Sigmoid colon (tissue), 7 donors: Measurements from ENCODE around the gene ODAD3. TPM values are rescaled to one million over a fixed set of nuclear protein-coding genes. Genes with fewer than 3 reads are reported as not detected.

Experiments
- DNase-seq: peaks from one replicate; pipeline ENCODE4 v3.0.0-alpha.2; 2019
- H3K27ac ChIP-seq, 4 donors: fragments of 200-600 bp; sonication (generic); one replicate each; pipeline ENCODE4 v1.5.1; 2016 to 2019; ENCODE audit warnings: mild to moderate bottlenecking in 1 of 4
- H3K27me3 ChIP-seq, 3 donors: fragments of 200-600 bp; sonication (generic); one replicate each; pipeline ENCODE4 v1.5.1; 2019; ENCODE audit warnings: mild to moderate bottlenecking in 1 of 3
- H3K36me3 ChIP-seq, 4 donors: fragments of 200-600 bp; sonication (generic); one replicate each; pipeline ENCODE4 v1.5.1; 2016 to 2019
- H3K4me1 ChIP-seq, 4 donors: fragments of 200-600 bp; sonication (generic); one replicate each; pipeline ENCODE4 v1.5.1; 2017 to 2019
- H3K4me3 ChIP-seq, 4 donors: fragments of 200-600 bp; sonication (generic); one replicate each; pipeline ENCODE4 v1.5.1; 2017 to 2019; ENCODE audit warnings: mild to moderate bottlenecking in 2 of 4, moderate library complexity in 1 of 4
- H3K9me3 ChIP-seq, 4 donors: fragments of 200-600 bp in 3 of 4; sonication (generic) in 3 of 4; one replicate each; pipeline versions ENCODE4 v1.5.1 to v1.6.1; 2013 to 2019
- EP300 ChIP-seq, 4 donors: sonication (generic); formaldehyde crosslinking; IDR thresholded peaks; one replicate each; pipeline ENCODE4 v1.6.1; 2017; ENCODE audit warnings: antibody characterized with exemption in 4 of 4
- POLR2A ChIP-seq, 2 donors: fragments of 450-650 bp; IDR thresholded peaks; one replicate each; pipeline ENCODE4 v1.6.1; 2016; ENCODE audit warnings: antibody characterized with exemption in 2 of 2, mild to moderate bottlenecking in 2 of 2, moderate library complexity in 2 of 2
- POLR2AphosphoS5 ChIP-seq, 4 donors: sonication (generic); formaldehyde crosslinking; IDR thresholded peaks; one replicate each; pipeline ENCODE4 v1.6.1; 2017; ENCODE audit warnings: antibody characterized with exemption in 4 of 4
- WGBS, 2 donors: extraction: QIAGEN DNeasy Blood & Tissue Kit; methylation state at CpG; one replicate each; pipeline ENCODE4 v1.1.7; 2013; 5-methylcytosine and 5-hydroxymethylcytosine counted together
- intact Hi-C: fragments of 100-400 bp; cut with DNase I; formaldehyde crosslinking; loops from one replicate; pipeline ENCODE4 v1.15.1; 2023
- polyA plus RNA-seq, 3 donors: library from polyadenylated mRNA; stranded (reverse); fragments of 200-250 nt; gene quantifications; one replicate each; pipeline ENCODE4 v1.2.3, GENCODE V29; 2013
- total RNA-seq, 4 donors: library from RNA; depleted of rRNA; stranded (reverse); fragments of >200 nt; gene quantifications; one replicate each; pipeline ENCODE4 v1.1.0, GENCODE V29; 2016
- TF ChIP-seq, protein P1 (sequence below), 4 experiments: fragments of 450-650 bp in 3 of 4; fragments of 200-600 bp in 1 of 4; IDR thresholded peaks; one replicate each; pipeline ENCODE4 v1.5.1; 2016 to 2019; ENCODE audit warnings: antibody characterized with exemption in 4 of 4, mild to moderate bottlenecking in 3 of 4, moderate library complexity in 2 of 4
- donor health status: healthy with polysubstance abuse.
- donor health status: Bipolar disorder and iron deficiency.
- donor health status: healthy.

ODAD3 gene
- total and polyA plus RNA-seq, 7 donors = 0.29 to 1.4 TPM; not detected in 5

DNA sequence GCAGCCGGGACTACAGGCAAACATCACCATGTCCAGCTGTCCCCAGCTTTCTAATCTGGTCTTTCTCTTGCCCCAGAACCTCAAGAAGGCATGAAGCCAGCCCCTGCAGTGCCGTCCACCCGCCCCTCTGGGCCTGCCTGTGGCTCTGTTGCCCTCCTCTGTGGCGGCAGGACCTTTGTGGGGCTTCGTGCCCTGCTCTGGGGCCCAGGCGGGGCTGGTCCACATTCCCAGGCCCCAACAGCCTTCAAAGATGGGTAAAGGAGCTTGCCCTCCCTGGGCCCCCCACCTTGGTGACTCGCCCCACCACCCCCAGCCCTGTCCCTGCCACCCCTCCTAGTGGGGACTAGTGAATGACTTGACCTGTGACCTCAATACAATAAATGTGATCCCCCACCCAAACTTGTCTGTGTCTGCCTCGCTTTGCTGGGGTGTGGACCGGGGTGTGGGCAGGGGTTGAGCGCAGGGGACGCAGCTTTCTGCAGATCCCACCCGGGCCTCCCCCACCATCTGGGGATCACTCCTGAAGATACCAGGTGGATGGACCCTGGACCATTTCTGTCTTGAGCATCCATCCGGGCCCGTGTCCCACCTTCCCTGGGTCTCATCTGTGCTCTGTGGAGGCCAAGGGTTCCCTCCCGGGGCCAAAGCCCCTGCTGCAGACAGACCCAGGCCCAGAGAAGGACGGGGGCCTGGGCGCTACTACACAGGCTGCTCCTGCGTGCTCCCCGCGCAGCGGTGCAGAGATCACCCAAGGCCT is 15.8 kb upstream of the ODAD3 start:
- intact Hi-C loops = no loop called here
- TF ChIP-seq, protein P1, sequence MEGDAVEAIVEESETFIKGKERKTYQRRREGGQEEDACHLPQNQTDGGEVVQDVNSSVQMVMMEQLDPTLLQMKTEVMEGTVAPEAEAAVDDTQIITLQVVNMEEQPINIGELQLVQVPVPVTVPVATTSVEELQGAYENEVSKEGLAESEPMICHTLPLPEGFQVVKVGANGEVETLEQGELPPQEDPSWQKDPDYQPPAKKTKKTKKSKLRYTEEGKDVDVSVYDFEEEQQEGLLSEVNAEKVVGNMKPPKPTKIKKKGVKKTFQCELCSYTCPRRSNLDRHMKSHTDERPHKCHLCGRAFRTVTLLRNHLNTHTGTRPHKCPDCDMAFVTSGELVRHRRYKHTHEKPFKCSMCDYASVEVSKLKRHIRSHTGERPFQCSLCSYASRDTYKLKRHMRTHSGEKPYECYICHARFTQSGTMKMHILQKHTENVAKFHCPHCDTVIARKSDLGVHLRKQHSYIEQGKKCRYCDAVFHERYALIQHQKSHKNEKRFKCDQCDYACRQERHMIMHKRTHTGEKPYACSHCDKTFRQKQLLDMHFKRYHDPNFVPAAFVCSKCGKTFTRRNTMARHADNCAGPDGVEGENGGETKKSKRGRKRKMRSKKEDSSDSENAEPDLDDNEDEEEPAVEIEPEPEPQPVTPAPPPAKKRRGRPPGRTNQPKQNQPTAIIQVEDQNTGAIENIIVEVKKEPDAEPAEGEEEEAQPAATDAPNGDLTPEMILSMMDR (IDR thresholded peaks at IDR 0.05) = no peak
- TF ChIP-seq POLR2AphosphoS5 (IDR thresholded peaks at IDR 0.05) = no peak
- no peak for TF ChIP-seq POLR2A (IDR thresholded peaks at IDR 0.05)
- TF ChIP-seq EP300 (IDR thresholded peaks at IDR 0.05) = no peak
- no peak for DNase-seq
- H3K36me3 ChIP-seq = peaks cover 5 to 52% (median 40%) of the 10 kb centered on the region in 4 donors
- no peaks in the 10 kb centered on the region for H3K4me1 ChIP-seq
- 85 to 88% methylated on average over 21 of the region's 21 CpGs for WGBS, 2 donors
- H3K4me3 ChIP-seq = no peak overlapping the region
- H3K9me3 ChIP-seq = no peaks in the 10 kb centered on the region
- H3K27me3 ChIP-seq = peaks cover 0 to 13% (median 0%) of the 10 kb centered on the region in 3 donors
- H3K27ac ChIP-seq = no peak overlapping the region

DNA sequence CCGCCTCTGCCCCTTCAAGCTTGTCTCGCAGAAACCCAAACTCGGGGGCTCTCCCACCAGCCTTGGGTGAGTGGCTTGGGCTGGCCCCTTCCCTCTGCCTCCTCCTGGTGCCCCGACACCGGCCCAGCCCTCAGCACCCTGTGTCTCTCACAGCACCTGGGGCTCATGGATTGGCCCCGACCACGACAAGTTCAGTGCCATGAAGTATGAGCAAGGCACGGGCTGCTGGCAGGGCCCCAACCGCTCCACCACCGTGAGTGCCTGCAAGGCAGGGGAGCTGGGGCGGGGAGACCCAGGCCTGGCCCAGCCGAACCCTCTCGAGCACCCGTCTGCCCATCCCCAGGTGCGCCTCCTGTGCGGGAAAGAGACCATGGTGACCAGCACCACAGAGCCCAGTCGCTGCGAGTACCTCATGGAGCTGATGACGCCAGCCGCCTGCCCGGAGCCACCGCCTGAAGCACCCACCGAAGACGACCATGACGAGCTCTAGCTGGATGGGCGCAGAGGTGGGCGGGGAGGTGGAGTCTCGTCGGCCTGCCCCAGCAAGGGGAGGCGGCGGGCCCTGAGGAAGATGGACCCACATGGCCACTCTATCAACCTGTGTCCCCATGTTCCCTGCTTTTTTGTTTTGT is 14.1 kb upstream of the ODAD3 start:
- Histone ChIP-seq H3K36me3 (peaks cover 5 to 69% (median 50%) of the 10 kb centered on the region in 4 donors), H3K4me1 (no peaks in the 10 kb centered on the region), H3K27me3 (peaks cover 0 to 13% (median 0%) of the 10 kb centered on the region in 3 donors), H3K27ac (no peak overlapping the region), H3K4me3 (no peak overlapping the region), H3K9me3 (no peaks in the 10 kb centered on the region)
- intact Hi-C loops = no loop called here
- TF ChIP-seq POLR2AphosphoS5 (IDR thresholded peaks at IDR 0.05) (no peak), POLR2A (IDR thresholded peaks at IDR 0.05) (no peak), EP300 (IDR thresholded peaks at IDR 0.05) (no peak)
- TF ChIP-seq, protein P1 (IDR thresholded peaks at IDR 0.05) = no peak
- DNase-seq = no peak
- 94 to 95% methylated on average over 31 of the region's 31 CpGs for WGBS, 2 donors

DNA sequence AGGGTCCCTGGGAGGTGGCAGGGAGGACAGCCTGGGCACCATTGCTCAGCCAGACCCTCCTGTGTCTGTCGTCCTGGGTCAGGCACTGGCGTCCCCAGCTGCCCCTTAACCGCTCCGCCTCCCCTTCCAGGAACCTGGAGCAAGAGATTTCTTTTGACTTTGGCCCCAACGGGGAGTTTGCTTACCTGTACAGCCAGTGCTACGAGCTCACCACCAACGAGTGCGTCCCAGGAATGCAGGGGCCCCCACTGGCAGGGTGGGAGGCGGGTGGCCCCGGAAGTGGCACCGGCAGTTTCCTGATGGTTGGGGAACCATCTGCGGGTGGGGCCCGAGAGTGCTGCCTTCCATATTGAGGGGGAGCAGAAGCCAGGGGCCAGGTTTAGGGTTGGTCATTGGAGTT is 13.5 kb upstream of the ODAD3 start:
- intact Hi-C loops = no loop called here
- Histone ChIP-seq H3K36me3 (peaks cover 5 to 75% (median 50%) of the 10 kb centered on the region in 4 donors), H3K9me3 (no peaks in the 10 kb centered on the region), H3K27me3 (peaks cover 0 to 13% (median 0%) of the 10 kb centered on the region in 3 donors), H3K4me1 (no peaks in the 10 kb centered on the region), H3K27ac (no peak overlapping the region), H3K4me3 (no peak overlapping the region)
- no peak for DNase-seq
- TF ChIP-seq, protein P1 (IDR thresholded peaks at IDR 0.05) = no peak
- TF ChIP-seq POLR2A (IDR thresholded peaks at IDR 0.05) (no peak), EP300 (IDR thresholded peaks at IDR 0.05) (no peak), POLR2AphosphoS5 (IDR thresholded peaks at IDR 0.05) (no peak)
- WGBS, 2 donors = 86 to 88% methylated on average over 13 of the region's 13 CpGs

DNA sequence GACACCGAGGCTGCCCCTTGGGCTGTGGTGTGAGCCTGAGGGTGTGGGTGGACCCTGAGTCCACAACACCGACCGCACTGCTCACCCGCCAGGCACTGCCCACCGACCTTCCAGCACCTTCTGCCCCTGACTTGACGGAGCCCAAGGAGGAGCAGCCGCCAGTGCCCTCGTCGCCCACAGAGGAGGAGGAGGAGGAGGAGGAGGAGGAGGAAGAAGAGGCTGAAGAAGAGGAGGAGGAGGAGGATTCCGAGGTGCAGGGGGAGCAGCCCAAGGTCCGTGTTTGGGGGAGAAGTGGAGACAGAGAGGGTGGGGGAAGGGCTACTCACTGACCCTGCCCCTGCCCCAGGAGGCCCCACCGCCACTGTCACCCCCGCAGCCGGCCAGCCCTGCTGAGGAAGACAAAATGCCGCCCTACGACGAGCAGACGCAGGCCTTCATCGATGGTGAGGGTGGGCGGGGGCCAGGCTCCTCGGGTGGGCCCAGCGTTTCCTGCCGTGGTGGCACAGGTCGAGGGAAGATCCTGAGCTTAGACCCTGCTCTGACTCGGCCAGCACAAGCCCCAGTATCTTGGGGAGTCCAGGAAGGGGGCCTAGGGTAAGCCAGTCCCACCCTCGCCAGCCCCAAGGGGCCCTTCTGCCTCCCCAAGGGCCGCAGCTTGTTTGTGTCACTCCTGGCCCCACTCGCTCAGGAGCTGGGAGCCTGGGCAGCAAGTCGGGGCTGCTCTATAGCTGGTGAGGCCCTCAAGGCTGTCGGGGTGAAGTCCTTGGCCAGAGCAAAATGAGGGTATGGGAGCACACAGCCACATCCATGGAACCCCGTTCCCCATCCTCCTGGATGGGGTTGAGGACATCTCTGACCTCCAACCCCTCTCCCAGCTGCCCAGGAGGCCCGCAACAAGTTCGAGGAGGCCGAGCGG is 12.7 kb upstream of the ODAD3 start:
- no peak for DNase-seq
- Histone ChIP-seq H3K4me1 (no peaks in the 10 kb centered on the region), H3K27me3 (peaks cover 0 to 8% (median 0%) of the 10 kb centered on the region in 3 donors), H3K4me3 (no peak overlapping the region), H3K27ac (no peak overlapping the region), H3K9me3 (no peaks in the 10 kb centered on the region), H3K36me3 (peaks cover 9 to 83% (median 55%) of the 10 kb centered on the region in 4 donors)
- WGBS, 2 donors = 92% methylated on average over 35 of the region's 35 CpGs
- TF ChIP-seq POLR2A (IDR thresholded peaks at IDR 0.05) (no peak), EP300 (IDR thresholded peaks at IDR 0.05) (no peak), POLR2AphosphoS5 (IDR thresholded peaks at IDR 0.05) (no peak)
- TF ChIP-seq, protein P1 (IDR thresholded peaks at IDR 0.05) = no peak
- intact Hi-C loops = loop anchor here (2.0 kb wide), 1 partner anchor 153 kb away; no protein-coding TSS in a partner anchor
